K562 (cell line): Measurements from ENCODE around the gene PARD3. TPM values are rescaled to one million over a fixed set of nuclear protein-coding genes. Genes with fewer than 3 reads are reported as not detected.

Source experiments
- ATAC-seq: fragments of 200-7000 bp; cut with Tn5 transposase; 3 replicates; pipeline ENCODE4 v1.9.1; 2020; ENCODE audit warnings: moderate library complexity
- BruUV-seq: library from RNA; stranded (reverse); fragments of 400-500 nt; replicated peaks from 2 replicates; lab custom pipeline; 2021; lab: Mats Ljungman, UMichigan
- CTCF ChIA-PET: fragments of 300-600 bp; formaldehyde crosslinking; extraction: SDS; loops from one replicate; lab custom pipeline; 2021; ENCODE audit warnings: low intra/inter-chr PET ratio; lab: Yijun Ruan, JAX
- POLR2A ChIA-PET: fragments of 300-600, 350-650 bp; sonication (Branson Sonifier 250); formaldehyde crosslinking; extraction: SDS; loops from one replicate; lab custom pipeline; 2021; ENCODE audit warnings: antibody characterized with exemption, inconsistent platforms; lab: Yijun Ruan, JAX
- DNase-seq, 4 experiments: peaks; one replicate each; pipeline versions ENCODE4 v3.0.0 to v3.0.0-alpha.2; 2011 to 2018; ENCODE audit warnings: low spot score in 3 of 4, mixed read lengths in 3 of 4; ENCODE audit errors: extremely low read depth in 1 of 4
- FAIRE-seq: peaks from 2 replicates; lab custom pipeline; 2011; peaks lifted over from hg19 to GRCh38; lab: Jason Lieb, UNC
- H2AFZ ChIP-seq: 2 replicates; pipeline ENCODE4 v1.6.0; 2011; ENCODE audit warnings: low read depth, low read length, control low read depth, inconsistent platforms
- H3K27ac ChIP-seq: fragments of 200-600 bp; 3 replicates; pipeline ENCODE4 v1.8.0; 2011; ENCODE audit warnings: low read depth, mild to moderate bottlenecking, control low read depth, inconsistent platforms, low read length, moderate library complexity, mixed read lengths; ENCODE audit errors: extremely low read depth
- H3K27me3 ChIP-seq, 2 experiments: fragments of 300-600 bp in 1 of 2; 2 replicates in 1 of 2; 3 replicates in 1 of 2; pipeline versions ENCODE4 v1.6.0 to v1.8.0; 2011; ENCODE audit warnings: inconsistent platforms in 2 of 2, low read length in 2 of 2, mild to moderate bottlenecking in 1 of 2, mixed read lengths in 1 of 2, moderate library complexity in 1 of 2; ENCODE audit not compliant: control insufficient read depth in 2 of 2, insufficient read depth in 2 of 2
- H3K36me3 ChIP-seq: fragments of 300-600 bp; 3 replicates; pipeline ENCODE4 v1.8.0; 2011; ENCODE audit warnings: mild to moderate bottlenecking, low read length, inconsistent platforms; ENCODE audit not compliant: control insufficient read depth, insufficient read depth
- H3K4me1 ChIP-seq, 2 experiments: fragments of 200-600 bp in 1 of 2; replicated peaks in 1 of 2; 2 replicates in 1 of 2; 3 replicates in 1 of 2; pipeline versions ENCODE4 v1.5.1 to v1.8.0; 2011; ENCODE audit warnings: inconsistent platforms in 2 of 2, low read length in 2 of 2, mild to moderate bottlenecking in 1 of 2, mixed read lengths in 1 of 2, moderate library complexity in 1 of 2; ENCODE audit not compliant: control insufficient read depth in 2 of 2, insufficient read depth in 2 of 2
- H3K4me2 ChIP-seq: 2 replicates; pipeline ENCODE4 v1.6.1; 2011; ENCODE audit warnings: low read length, control low read depth, inconsistent platforms, mixed read lengths; ENCODE audit not compliant: insufficient read depth
- H3K4me3 ChIP-seq: fragments of 200-600 bp; sonication (generic), shearing (Covaris generic); 2 replicates; pipeline ENCODE4 v1.5.1; 2016; ENCODE audit warnings: control low read depth, inconsistent platforms
- H3K79me2 ChIP-seq: fragments of 200-600 bp; 3 replicates; pipeline ENCODE4 v1.8.0; 2011; ENCODE audit warnings: low read length, inconsistent platforms; ENCODE audit not compliant: control insufficient read depth, insufficient read depth
- H3K9ac ChIP-seq, 2 experiments: 2 replicates each; pipeline versions ENCODE4 v1.6.0 to v1.6.1; 2011; ENCODE audit warnings: low read depth in 2 of 2, low read length in 2 of 2, control low read depth in 1 of 2, inconsistent platforms in 1 of 2, mild to moderate bottlenecking in 1 of 2, mixed read lengths in 1 of 2; ENCODE audit not compliant: insufficient read depth in 1 of 2
- H3K9me1 ChIP-seq: one replicate; pipeline ENCODE4 v1.6.0; 2011; ENCODE audit warnings: inconsistent platforms, mild to moderate bottlenecking, low read length, moderate library complexity; ENCODE audit not compliant: control insufficient read depth, insufficient read depth
- H3K9me3 ChIP-seq: replicated peaks from 2 replicates; pipeline ENCODE4 v1.5.1; 2011; ENCODE audit warnings: low read depth, low read length, inconsistent platforms; ENCODE audit not compliant: control insufficient read depth, insufficient read depth
- H4K20me1 ChIP-seq: replicated peaks from 2 replicates; pipeline ENCODE4 v1.6.1; 2011; ENCODE audit warnings: low read length, inconsistent platforms, mixed read lengths; ENCODE audit not compliant: control insufficient read depth, insufficient read depth
- ATF3 ChIP-seq, 2 experiments: fragments of 450-650 bp in 1 of 2; sonication (generic) in 1 of 2; formaldehyde crosslinking in 1 of 2; IDR thresholded peaks in 1 of 2; conservative IDR thresholded peaks in 1 of 2; 2 replicates each; pipeline versions ENCODE4 v1.6.1 to v1.8.1; 2016 to 2023; ENCODE audit warnings: mild to moderate bottlenecking in 2 of 2, moderate library complexity in 2 of 2, inconsistent platforms in 1 of 2, missing genetic modification reagents in 1 of 2
- GABPA ChIP-seq: fragments of 200-800 bp; sonication (Bioruptor generic); conservative IDR thresholded peaks from 2 replicates; pipeline ENCODE4 v1.6.1; 2016; ENCODE audit warnings: low read depth, missing genetic modification characterization, missing compliant biosample characterization
- WGBS: fragments of 100-300 bp; shearing (Covaris generic); methylation state at CpG from one replicate; pipeline ENCODE4 v1.1.6; 2016; ENCODE audit warnings: low coverage, mixed read lengths; ENCODE audit not compliant: insufficient coverage; ENCODE audit errors: missing lambda C conversion rate; 5-methylcytosine and 5-hydroxymethylcytosine counted together
- in situ Hi-C: fragments of 300-500 bp; cut with MboI; formaldehyde crosslinking; loops from 4 replicates; pipeline ENCODE4 v1.15.0; 2018; ENCODE audit warnings: inconsistent platforms, mixed read lengths
- intact Hi-C: fragments of 100-400 bp; cut with micrococcal nuclease; formaldehyde crosslinking; loops from 2 replicates; pipeline ENCODE4 v1.14.2; 2022
- polyA plus RNA-seq, 8 experiments: library from polyadenylated mRNA; depleted of rRNA in 4 of 8; stranded (reverse) in 5 of 8; unstranded in 3 of 8; fragments of >200 nt; fragmentation: Nextera tagmentation in 2 of 8; fragmentation: Illumina TruSeq in 1 of 8; extraction: Ambion mirVana in 2 of 8; extraction: Trizol in 1 of 8; gene quantifications; 2 replicates each; pipeline versions ENCODE4 v1.2.1 to v1.2.3, GENCODE V29; 2011 to 2014; ENCODE audit warnings: inconsistent platforms in 1 of 8, missing spikeins in 1 of 8
- total RNA-seq, 7 experiments: library from RNA; depleted of rRNA in 6 of 7; stranded (reverse); fragments of >200 nt in 6 of 7; fragmentation: Illumina TruSeq in 2 of 7; extraction: Trizol in 2 of 7; gene quantifications; 2 replicates each; pipeline versions ENCODE4 v1.2.1 to v1.2.3, GENCODE V29; 2011 to 2021; ENCODE audit warnings: low replicate concordance in 1 of 7

PARD3 gene
- total and polyA plus RNA-seq, 9 of the 15 experiments (the other 6 are each of a cell fraction or from before 2014, with no cell fraction given): 2.7 to 11.7 (median 7.7) TPM

- no peaks in the 10 kb centered on the region for H3K79me2 ChIP-seq
- no TSS peak for BruUV-seq
- in situ Hi-C loops (no loop called here), intact Hi-C loops (no loop called here)
- 7% methylated on average over 3 of the region's 3 CpGs for WGBS
- ChIA-PET CTCF (no interaction called here), POLR2A (interaction anchor here (0.7 kb wide), 1 partner anchor 14 kb away, joined by 3 read pairs; no protein-coding TSS in a partner anchor)
- ATAC-seq (no peak), DNase-seq (no peak), FAIRE-seq (no peak)
- 0 out of 2 replicates have a peak, but pooled peaks have one; percentile 14 for TF ChIP-seq ATF3 (IDR thresholded peaks at IDR 0.05)
- TF ChIP-seq ATF3 (CRISPR knock-in tag; conservative IDR thresholded peaks at IDR 0.05): no peak
- no peak for TF ChIP-seq GABPA (tag)
- no peaks in the 10 kb centered on the region for H4K20me1 ChIP-seq
- no peaks in the 10 kb centered on the region for H3K4me1 ChIP-seq
- no peak overlapping the region for H3K4me3 ChIP-seq
- no peak overlapping the region for H3K27ac ChIP-seq
- no peak overlapping the region for H3K9ac ChIP-seq
- no peaks in the 10 kb centered on the region for H3K36me3 ChIP-seq
- no peaks in the 10 kb centered on the region for H3K27me3 ChIP-seq
- H3K9me3 ChIP-seq: no peaks in the 10 kb centered on the region
- no peak overlapping the region for H2AFZ ChIP-seq
- no peaks in the 10 kb centered on the region for H3K9me1 ChIP-seq
- H3K4me2 ChIP-seq: no peak overlapping the region
Observed at GRCh38 chr10:34405611-34406462, 409.3 kb downstream of the PARD3 start.
